ENCODE results near the gene GRID1. TPM values are rescaled to one million over a fixed set of nuclear protein-coding genes. Genes with fewer than 3 reads are reported as not detected.

Gene GRID1
- total RNA-seq, 2 experiments from 2014 or later: not detected

GRCh38 chr10:85995791-85996190 is 370.8 kb downstream of the GRID1 start:
- POLR2A ChIA-PET: no interaction called here

GRCh38 chr10:85993840-85994507 is 372.6 kb downstream of the GRID1 start:
- ATAC-seq (ENCODE audit: low read depth) (no peak), DNase-seq (no peak)
- no peaks in the 10 kb centered on the region for H3K9me3 Mint-ChIP-seq
- no peak overlapping the region for H3K4me3 Mint-ChIP-seq
- POLR2A ChIA-PET: no interaction called here
- no peaks in the 10 kb centered on the region for H3K36me3 Mint-ChIP-seq
- H3K27ac Mint-ChIP-seq: no peak overlapping the region
- peaks cover 12% of the 10 kb centered on the region for H3K27me3 Mint-ChIP-seq
- H3K4me1 Mint-ChIP-seq: no peaks in the 10 kb centered on the region

More at GRCh38 chr10:85995791-85996190, 370.8 kb downstream of the GRID1 start:
- Mint-ChIP-seq H3K4me3 (no peak overlapping the region), H3K27me3 (peaks cover 22% of the 10 kb centered on the region), H3K4me1 (no peaks in the 10 kb centered on the region), H3K9me3 (no peaks in the 10 kb centered on the region), H3K27ac (no peak overlapping the region), H3K36me3 (no peaks in the 10 kb centered on the region)
- DNase-seq (no peak), ATAC-seq (ENCODE audit: low read depth) (no peak)

GRCh38 chr10:85993140-85993539 is 373.5 kb downstream of the GRID1 start:
- H3K9me3 Mint-ChIP-seq: no peaks in the 10 kb centered on the region
- POLR2A ChIA-PET: no interaction called here
- peaks cover 12% of the 10 kb centered on the region for H3K27me3 Mint-ChIP-seq
- H3K4me1 Mint-ChIP-seq: no peaks in the 10 kb centered on the region
- ATAC-seq (ENCODE audit: low read depth) (no peak), DNase-seq (no peak)
- no peak overlapping the region for H3K27ac Mint-ChIP-seq
- H3K36me3 Mint-ChIP-seq: no peaks in the 10 kb centered on the region
- no peak overlapping the region for H3K4me3 Mint-ChIP-seq

GRCh38 chr10:85992324-85992723 is 374.3 kb downstream of the GRID1 start:
- no peak for DNase-seq
- H3K27me3 Mint-ChIP-seq: peaks cover 9% of the 10 kb centered on the region
- no peak overlapping the region for H3K4me3 Mint-ChIP-seq
- H3K4me1 Mint-ChIP-seq: no peaks in the 10 kb centered on the region
- no peak for ATAC-seq (ENCODE audit: low read depth)
- H3K9me3 Mint-ChIP-seq: no peaks in the 10 kb centered on the region
- H3K36me3 Mint-ChIP-seq: no peaks in the 10 kb centered on the region
- H3K27ac Mint-ChIP-seq: no peak overlapping the region
- POLR2A ChIA-PET: no interaction called here

DNA sequence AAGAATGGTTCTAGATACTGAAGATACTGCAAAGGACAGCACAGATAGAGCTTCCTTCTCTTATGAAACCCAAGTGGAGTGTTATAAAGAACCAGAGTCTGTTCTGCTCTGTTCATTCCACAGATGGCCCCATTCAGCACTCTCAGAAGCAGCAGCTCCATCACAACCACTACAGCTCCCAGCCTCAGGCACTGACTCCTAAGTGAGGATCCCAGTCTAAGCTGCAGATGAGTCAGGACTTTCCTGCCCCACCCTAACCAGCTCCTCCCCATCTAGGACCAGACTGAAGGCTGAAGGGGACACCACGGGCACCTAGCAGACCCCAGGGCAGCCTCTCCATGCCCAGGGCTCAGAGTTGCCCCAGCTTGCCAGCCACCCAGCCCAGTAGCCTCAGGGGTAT is 379.8 kb downstream of the GRID1 start:
- Mint-ChIP-seq H3K9me3 (no peaks in the 10 kb centered on the region), H3K4me1 (no peaks in the 10 kb centered on the region), H3K36me3 (no peaks in the 10 kb centered on the region), H3K4me3 (no peak overlapping the region), H3K27ac (no peak overlapping the region), H3K27me3 (no peaks in the 10 kb centered on the region)
- POLR2A ChIA-PET: no interaction called here
- DNase-seq: no peak
- no peak for ATAC-seq (ENCODE audit: low read depth)

- H3K36me3 Mint-ChIP-seq: no peaks in the 10 kb centered on the region
- ATAC-seq (ENCODE audit: low read depth): no peak
- POLR2A ChIA-PET: no interaction called here
- H3K9me3 Mint-ChIP-seq: no peaks in the 10 kb centered on the region
- DNase-seq: no peak
- no peak overlapping the region for H3K4me3 Mint-ChIP-seq
- no peaks in the 10 kb centered on the region for H3K4me1 Mint-ChIP-seq
- H3K27ac Mint-ChIP-seq: no peak overlapping the region
- H3K27me3 Mint-ChIP-seq: no peaks in the 10 kb centered on the region
These were observed 383.5 kb downstream of the GRID1 start for GRCh38 chr10:85983051-85983450.

DNA sequence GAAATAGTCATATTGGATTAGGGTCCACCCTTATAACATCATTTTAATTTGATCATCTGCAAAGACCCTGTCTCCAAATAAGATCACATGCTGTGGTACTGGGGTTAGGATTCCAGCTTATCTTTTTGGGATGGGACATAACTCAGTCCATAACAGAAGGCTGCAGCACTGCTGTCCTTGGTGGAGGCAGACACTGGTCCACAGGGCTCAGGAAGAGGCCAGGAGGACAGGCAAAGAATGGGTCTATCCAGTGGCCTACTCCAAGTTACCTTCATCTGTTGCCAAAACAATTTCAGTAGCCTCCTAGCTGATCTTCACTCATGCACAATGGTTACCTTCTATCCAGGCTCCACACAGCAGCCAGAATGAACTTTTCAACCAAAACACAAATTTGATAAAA is 387.0 kb downstream of the GRID1 start:
- no peaks in the 10 kb centered on the region for H3K9me3 Mint-ChIP-seq
- no peaks in the 10 kb centered on the region for H3K4me1 Mint-ChIP-seq
- no peak overlapping the region for H3K27ac Mint-ChIP-seq
- ATAC-seq (ENCODE audit: low read depth) (no peak), DNase-seq (no peak)
- POLR2A ChIA-PET: no interaction called here
- H3K36me3 Mint-ChIP-seq: no peaks in the 10 kb centered on the region
- H3K27me3 Mint-ChIP-seq: no peaks in the 10 kb centered on the region
- no peak overlapping the region for H3K4me3 Mint-ChIP-seq

DNA sequence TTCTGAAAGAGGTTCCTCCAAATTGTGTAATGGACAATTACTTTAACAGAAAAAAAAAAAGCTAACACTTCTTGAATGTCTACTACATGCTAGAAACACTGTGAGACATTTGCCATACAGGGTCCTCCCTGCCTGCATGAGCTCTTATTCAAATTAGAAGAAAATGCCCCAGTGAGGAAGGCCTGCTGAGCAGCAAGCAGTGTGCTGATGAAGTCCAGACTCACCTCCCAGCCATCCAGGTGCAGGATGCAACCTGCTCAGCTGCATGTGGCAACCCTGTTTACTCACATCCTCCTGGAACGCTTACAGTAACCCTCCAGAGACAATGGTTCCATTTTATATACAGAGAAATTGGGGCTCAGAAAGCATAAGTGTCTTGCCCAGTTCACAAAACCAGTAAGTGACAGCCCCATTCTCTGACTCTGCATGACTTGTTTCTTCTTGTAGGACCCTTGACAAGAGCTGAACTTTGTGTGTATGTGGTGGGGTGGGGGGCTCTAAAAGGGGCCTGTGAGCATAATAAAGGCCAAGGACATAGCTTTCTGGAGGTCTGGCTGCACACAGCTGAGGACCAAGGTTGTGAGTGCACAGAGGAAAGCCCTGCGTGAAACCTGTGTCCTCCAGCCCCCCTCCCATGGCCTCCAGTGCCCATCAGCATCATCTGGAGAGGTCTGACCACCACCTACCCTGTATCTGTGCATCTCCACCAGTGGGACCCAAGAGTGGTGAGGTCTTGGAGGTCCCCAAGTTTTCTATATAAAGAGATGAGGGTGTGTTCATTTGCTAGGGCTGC is 387.8 kb downstream of the GRID1 start:
- Mint-ChIP-seq H3K9me3 (no peaks in the 10 kb centered on the region), H3K27me3 (no peaks in the 10 kb centered on the region), H3K4me3 (no peak overlapping the region), H3K4me1 (no peaks in the 10 kb centered on the region), H3K27ac (no peak overlapping the region), H3K36me3 (no peaks in the 10 kb centered on the region)
- ATAC-seq (ENCODE audit: low read depth): no peak
- DNase-seq: no peak
- POLR2A ChIA-PET: no interaction called here

- no peak for DNase-seq
- Mint-ChIP-seq H3K4me3 (no peak overlapping the region), H3K9me3 (no peaks in the 10 kb centered on the region), H3K4me1 (no peaks in the 10 kb centered on the region), H3K27me3 (no peaks in the 10 kb centered on the region), H3K27ac (no peak overlapping the region), H3K36me3 (no peaks in the 10 kb centered on the region)
- no peak for ATAC-seq (ENCODE audit: low read depth)
- POLR2A ChIA-PET: no interaction called here
These were observed 389.0 kb downstream of the GRID1 start for GRCh38 chr10:85977642-85978041.

DNA sequence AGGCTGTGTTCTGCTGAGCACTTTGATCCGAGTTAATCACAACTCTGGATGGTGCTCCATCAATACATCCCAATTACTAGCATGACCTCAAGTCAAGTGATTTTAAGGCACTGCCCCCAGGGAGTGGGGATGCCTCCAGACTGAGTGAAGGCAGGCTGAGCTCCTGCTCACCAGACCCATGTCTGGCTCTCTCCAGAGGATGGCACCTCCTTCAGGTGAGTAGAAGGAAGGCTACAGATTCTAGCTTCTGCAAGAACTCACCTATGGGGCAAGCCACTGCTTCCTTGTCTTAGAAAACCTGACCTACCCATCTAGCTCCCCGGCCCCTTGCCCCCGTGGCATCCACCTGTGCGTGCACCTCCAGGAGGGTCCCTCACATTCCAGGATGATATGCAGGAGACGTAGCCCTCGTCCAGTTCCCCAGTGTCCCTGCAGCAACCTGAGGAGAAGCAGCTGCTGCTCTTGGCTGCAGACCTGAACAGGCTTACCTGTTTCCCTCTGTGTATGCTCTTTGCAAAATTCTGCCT is 390.3 kb downstream of the GRID1 start:
- Mint-ChIP-seq H3K27ac (no peak overlapping the region), H3K4me1 (no peaks in the 10 kb centered on the region), H3K36me3 (no peaks in the 10 kb centered on the region), H3K4me3 (no peak overlapping the region), H3K9me3 (peaks cover 2% of the 10 kb centered on the region), H3K27me3 (no peaks in the 10 kb centered on the region)
- DNase-seq: no peak
- ATAC-seq (ENCODE audit: low read depth): no peak
- POLR2A ChIA-PET: no interaction called here

DNA sequence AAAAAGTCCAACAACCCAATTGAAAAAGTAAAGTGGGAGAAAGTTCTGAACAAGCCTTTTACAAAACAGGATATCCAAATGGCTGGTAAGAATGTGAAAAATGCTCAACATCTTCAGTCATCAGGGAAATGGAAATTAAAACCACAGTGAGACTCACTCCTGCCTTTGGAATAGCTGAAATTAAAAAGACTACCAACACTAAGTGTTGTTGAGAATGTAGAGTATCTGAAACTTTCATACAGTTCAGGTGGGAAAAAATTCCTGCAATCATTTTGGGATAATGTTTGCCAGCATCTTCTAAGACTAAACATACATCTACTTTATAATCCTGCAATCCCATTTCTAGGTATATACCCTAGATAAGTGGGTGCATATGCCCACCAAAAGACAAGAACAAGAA is 395.1 kb downstream of the GRID1 start:
- peaks cover 3% of the 10 kb centered on the region for H3K9me3 Mint-ChIP-seq
- no peak overlapping the region for H3K4me3 Mint-ChIP-seq
- no peaks in the 10 kb centered on the region for H3K4me1 Mint-ChIP-seq
- H3K27ac Mint-ChIP-seq: no peak overlapping the region
- no peaks in the 10 kb centered on the region for H3K36me3 Mint-ChIP-seq
- H3K27me3 Mint-ChIP-seq: no peaks in the 10 kb centered on the region
- no peak for DNase-seq
- no peak for ATAC-seq (ENCODE audit: low read depth)
- POLR2A ChIA-PET: no interaction called here

- Mint-ChIP-seq H3K27ac (no peak overlapping the region), H3K4me3 (no peak overlapping the region), H3K9me3 (peaks cover 5% of the 10 kb centered on the region), H3K36me3 (peaks cover 2% of the 10 kb centered on the region), H3K27me3 (no peaks in the 10 kb centered on the region), H3K4me1 (no peaks in the 10 kb centered on the region)
- ATAC-seq (ENCODE audit: low read depth) (no peak), DNase-seq (no peak)
- POLR2A ChIA-PET: no interaction called here
These were observed 399.0 kb downstream of the GRID1 start for GRCh38 chr10:85967594-85967993.

GRCh38 chr10:85961479-85962067 is 405.0 kb downstream of the GRID1 start:
- Mint-ChIP-seq H3K9me3 (peaks cover 1% of the 10 kb centered on the region), H3K36me3 (peaks cover 2% of the 10 kb centered on the region), H3K4me1 (no peaks in the 10 kb centered on the region), H3K27me3 (peaks cover 1% of the 10 kb centered on the region), H3K4me3 (no peak overlapping the region), H3K27ac (no peak overlapping the region)
- DNase-seq (no peak), ATAC-seq (ENCODE audit: low read depth) (no peak)
- POLR2A ChIA-PET: no interaction called here

DNA sequence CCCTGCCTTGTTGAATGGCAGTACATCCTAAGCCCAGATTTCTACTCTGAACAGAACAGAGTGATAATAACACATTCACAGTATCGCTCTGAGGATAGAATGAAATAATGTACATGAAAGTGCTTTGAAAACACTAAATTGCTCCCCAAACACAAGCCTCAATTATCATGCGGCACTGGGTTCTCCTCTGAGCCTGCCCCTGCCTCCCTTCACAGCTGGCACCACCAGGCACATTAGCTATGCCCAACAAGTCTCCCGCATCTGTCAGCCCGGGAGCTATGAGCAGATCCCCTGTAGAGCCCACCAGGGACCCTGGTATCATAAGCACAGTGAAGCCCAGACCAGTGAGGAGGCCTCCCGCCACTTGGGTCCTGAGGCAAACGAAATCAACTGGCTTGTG is 405.5 kb downstream of the GRID1 start:
- ATAC-seq (ENCODE audit: low read depth): no peak
- Mint-ChIP-seq H3K9me3 (peaks cover 1% of the 10 kb centered on the region), H3K36me3 (peaks cover 2% of the 10 kb centered on the region), H3K27ac (no peak overlapping the region), H3K4me1 (no peaks in the 10 kb centered on the region), H3K4me3 (no peak overlapping the region), H3K27me3 (peaks cover 1% of the 10 kb centered on the region)
- POLR2A ChIA-PET: no interaction called here
- DNase-seq: no peak

Measured in activated naive CD8-positive, alpha-beta T cell treated with anti-CD3 and anti-CD28 coated beads, Interleukin-2, amount 10 ng/mL, durations not matched to agents 7 days and 5 days (primary cell).